Tibial nerve (tissue), 3 donors: ENCODE data around the gene NBL1.

Experiments
- POLR2A ChIP-seq, 2 donors: fragments of 450-650 bp; IDR thresholded peaks; one replicate each; pipeline ENCODE4 v1.6.1; 2017; ENCODE audit warnings: antibody characterized with exemption in 2 of 2, mild to moderate bottlenecking in 2 of 2, moderate library complexity in 2 of 2
- TF ChIP-seq, protein P1 (sequence below), 5 experiments: fragments of 200-600 bp in 3 of 5; fragments of 450-650 bp in 2 of 5; sonication (generic) in 3 of 5; IDR thresholded peaks; one replicate each; pipeline ENCODE4 v1.5.1; 2016 to 2019; ENCODE audit warnings: antibody characterized with exemption in 5 of 5, mild to moderate bottlenecking in 3 of 5, moderate library complexity in 2 of 5

DNA sequence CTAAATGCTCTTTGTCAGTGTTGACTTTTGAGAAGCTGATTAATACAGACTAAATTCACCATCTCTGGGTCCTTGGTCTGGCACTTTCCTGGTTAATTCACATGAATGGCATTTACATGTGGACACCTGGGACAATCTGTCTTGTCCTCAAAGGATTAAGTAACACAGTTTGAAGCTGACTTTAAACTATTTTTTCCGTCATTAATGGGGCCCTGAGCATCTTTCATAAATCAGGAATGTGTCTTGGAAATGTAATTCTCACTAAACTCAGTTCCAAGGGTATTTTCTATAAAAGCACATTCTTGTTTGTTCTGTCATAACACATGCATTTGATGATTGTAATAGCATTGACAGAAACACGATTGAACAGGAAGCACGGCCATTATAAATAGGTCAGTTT lies 26.7 kb upstream of the NBL1 start:
- TF ChIP-seq, protein P1, sequence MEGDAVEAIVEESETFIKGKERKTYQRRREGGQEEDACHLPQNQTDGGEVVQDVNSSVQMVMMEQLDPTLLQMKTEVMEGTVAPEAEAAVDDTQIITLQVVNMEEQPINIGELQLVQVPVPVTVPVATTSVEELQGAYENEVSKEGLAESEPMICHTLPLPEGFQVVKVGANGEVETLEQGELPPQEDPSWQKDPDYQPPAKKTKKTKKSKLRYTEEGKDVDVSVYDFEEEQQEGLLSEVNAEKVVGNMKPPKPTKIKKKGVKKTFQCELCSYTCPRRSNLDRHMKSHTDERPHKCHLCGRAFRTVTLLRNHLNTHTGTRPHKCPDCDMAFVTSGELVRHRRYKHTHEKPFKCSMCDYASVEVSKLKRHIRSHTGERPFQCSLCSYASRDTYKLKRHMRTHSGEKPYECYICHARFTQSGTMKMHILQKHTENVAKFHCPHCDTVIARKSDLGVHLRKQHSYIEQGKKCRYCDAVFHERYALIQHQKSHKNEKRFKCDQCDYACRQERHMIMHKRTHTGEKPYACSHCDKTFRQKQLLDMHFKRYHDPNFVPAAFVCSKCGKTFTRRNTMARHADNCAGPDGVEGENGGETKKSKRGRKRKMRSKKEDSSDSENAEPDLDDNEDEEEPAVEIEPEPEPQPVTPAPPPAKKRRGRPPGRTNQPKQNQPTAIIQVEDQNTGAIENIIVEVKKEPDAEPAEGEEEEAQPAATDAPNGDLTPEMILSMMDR (IDR thresholded peaks at IDR 0.05): no peak
- TF ChIP-seq POLR2A (IDR thresholded peaks at IDR 0.05): no peak
